WTC11 (cell line): ENCODE data around the gene EIF5. TPM values are rescaled to one million over a fixed set of nuclear protein-coding genes. Genes with fewer than 3 reads are reported as not detected.
A peak's percentile ranks its signal among the peaks of the same experiment; 100 is the strongest.

Experiments used
- ATAC-seq: fragments of 200-7000 bp; cut with Tn5 transposase; 2 replicates; pipeline ENCODE4 v1.10.0; 2021; ENCODE audit warnings: mild to moderate bottlenecking, moderate library complexity
- CTCF ChIA-PET: fragments of 300-600 bp; sonication (Branson Sonifier 250); formaldehyde crosslinking; loops from one replicate; lab custom pipeline; 2021; ENCODE audit warnings: antibody characterized with exemption; lab: Charles Lee
- POLR2A ChIA-PET: fragments of 350-600 bp; sonication (Branson Sonifier 250); formaldehyde crosslinking; loops from one replicate; lab custom pipeline; 2021; ENCODE audit warnings: antibody characterized with exemption; lab: Charles Lee
- DNase-seq: peaks from one replicate; pipeline ENCODE4 v3.0.0; 2021; ENCODE audit warnings: low spot score
- H3K27ac Mint-ChIP-seq: 2 replicates; pipeline ENCODE4 v1.8.0; 2021; ENCODE audit warnings: mixed read lengths
- H3K27me3 Mint-ChIP-seq: 2 replicates; pipeline ENCODE4 v1.8.0; 2021; ENCODE audit warnings: low read depth, mild to moderate bottlenecking, moderate library complexity, mixed read lengths
- H3K36me3 Mint-ChIP-seq: 2 replicates; pipeline ENCODE4 v1.8.0; 2021; ENCODE audit warnings: mixed read lengths
- H3K4me1 Mint-ChIP-seq: 2 replicates; pipeline ENCODE4 v1.8.0; 2022; ENCODE audit warnings: mixed read lengths
- H3K4me3 Mint-ChIP-seq: 2 replicates; pipeline ENCODE4 v1.8.0; 2021; ENCODE audit warnings: mild to moderate bottlenecking, moderate library complexity, mixed read lengths
- H3K9me3 Mint-ChIP-seq: 2 replicates; pipeline ENCODE4 v1.8.0; 2021; ENCODE audit warnings: mixed read lengths
- FOXP1 ChIP-seq: sonication (generic); formaldehyde crosslinking; IDR thresholded peaks from 2 replicates; pipeline ENCODE4 v1.8.0; 2022; ENCODE audit warnings: missing genetic modification reagents, mild to moderate bottlenecking, moderate library complexity, borderline replicate concordance
- HMGA2 ChIP-seq: fragments of 250-450 bp; sonication (Bioruptor Pico); IDR thresholded peaks from 2 replicates; pipeline ENCODE4 v1.4.0; 2021; ENCODE audit warnings: mild to moderate bottlenecking, moderate library complexity
- JAZF1 ChIP-seq: fragments of 250-450 bp; sonication (Bioruptor Pico); IDR thresholded peaks from 2 replicates; pipeline ENCODE4 v1.9.0; 2021; ENCODE audit warnings: moderate library complexity, mild to moderate bottlenecking, inconsistent platforms
- NFATC4 ChIP-seq: fragments of 250-450 bp; sonication (Bioruptor Pico); IDR thresholded peaks from 2 replicates; pipeline ENCODE4 v1.9.0; 2021; ENCODE audit warnings: mild to moderate bottlenecking
- OVOL2 ChIP-seq: fragments of 250-450 bp; sonication (Bioruptor Pico); IDR thresholded peaks from 2 replicates; pipeline ENCODE4 v1.9.0; 2021; ENCODE audit warnings: mild to moderate bottlenecking, borderline replicate concordance
- TEAD1 ChIP-seq: sonication (generic); formaldehyde crosslinking; IDR thresholded peaks from 2 replicates; pipeline ENCODE4 v1.8.0; 2022; ENCODE audit warnings: mild to moderate bottlenecking, missing genetic modification reagents
- ZNF317 ChIP-seq: sonication (generic); formaldehyde crosslinking; IDR thresholded peaks from 2 replicates; pipeline ENCODE4 v1.8.1; 2023; ENCODE audit warnings: low read depth, mild to moderate bottlenecking, moderate library complexity, missing genetic modification reagents, borderline replicate concordance
- ZNF671 ChIP-seq: fragments of 250-450 bp; sonication (Bioruptor Pico); IDR thresholded peaks from 2 replicates; pipeline ENCODE4 v1.8.0; 2021; ENCODE audit warnings: mild to moderate bottlenecking
- total RNA-seq: library from RNA; stranded (reverse); gene quantifications from 3 replicates; pipeline ENCODE4 v1.2.3, GENCODE V29; 2021
- TF ChIP-seq, protein P1 (sequence below): sonication (generic); formaldehyde crosslinking; IDR thresholded peaks from 2 replicates; pipeline ENCODE4 v1.8.0; 2022; ENCODE audit warnings: mild to moderate bottlenecking, missing genetic modification reagents
- TF ChIP-seq, protein P2 (sequence below): fragments of 250-450 bp; sonication (Bioruptor Pico); IDR thresholded peaks from 2 replicates; pipeline ENCODE4 v1.9.0; 2021; ENCODE audit warnings: moderate library complexity, mild to moderate bottlenecking, inconsistent platforms, borderline replicate concordance
- TF ChIP-seq, protein P3 (sequence below): sonication (generic); formaldehyde crosslinking; IDR thresholded peaks from 2 replicates; pipeline ENCODE4 v1.8.0; 2023; ENCODE audit warnings: mild to moderate bottlenecking, missing genetic modification reagents
- TF ChIP-seq, protein P4 (sequence below): sonication (generic); formaldehyde crosslinking; IDR thresholded peaks from 2 replicates; pipeline ENCODE4 v1.8.0; 2022; ENCODE audit warnings: missing genetic modification reagents
- TF ChIP-seq, protein P5 (sequence below): sonication (generic); formaldehyde crosslinking; IDR thresholded peaks from 2 replicates; pipeline ENCODE4 v1.8.1; 2023; ENCODE audit warnings: mild to moderate bottlenecking, missing genetic modification reagents, moderate library complexity

EIF5 gene
- total RNA-seq, 1 experiment from 2014 or later: 282 TPM

DNA sequence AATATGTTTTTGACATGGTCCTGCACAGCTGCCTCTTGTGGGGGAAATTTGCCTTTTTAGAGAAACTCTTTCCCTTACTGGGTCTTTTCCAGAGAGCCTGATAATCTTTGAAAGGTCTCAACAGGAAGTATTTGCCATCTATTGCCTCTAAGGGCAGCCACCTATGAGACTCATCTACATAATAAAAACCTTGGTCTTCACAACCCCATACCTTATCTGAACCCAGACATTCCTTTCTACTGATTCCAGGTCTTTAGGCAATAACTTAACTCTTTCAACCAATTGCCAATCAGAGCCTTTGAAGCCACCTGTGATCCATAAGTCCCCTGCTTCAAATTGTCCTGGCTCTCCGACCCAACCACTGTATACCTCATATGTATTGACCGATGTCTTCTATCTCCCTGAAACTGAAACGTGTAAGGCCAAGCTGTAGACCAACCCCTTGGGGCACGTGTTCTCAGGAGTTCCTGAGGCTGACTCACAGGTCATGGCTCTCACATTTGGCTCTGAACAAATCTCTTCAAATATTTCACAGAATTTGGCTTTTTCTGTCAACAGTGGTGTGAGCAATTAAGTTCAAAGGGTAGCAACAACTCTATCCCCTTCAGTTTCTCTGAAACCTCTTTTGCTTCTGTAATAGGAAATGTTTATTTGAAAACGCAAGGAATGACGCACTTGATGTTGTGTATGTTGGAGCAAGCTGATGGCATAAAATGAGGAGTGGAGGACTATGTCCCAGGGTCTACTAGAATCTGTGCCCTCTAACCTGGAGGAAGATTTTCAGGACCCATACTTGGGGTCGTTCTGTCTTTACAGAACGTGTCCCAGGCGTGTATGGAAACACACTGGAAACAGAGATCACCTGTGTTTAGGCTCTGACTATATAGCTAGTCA is 49.2 kb upstream of the EIF5 start:
- Mint-ChIP-seq H3K4me3 (no peak overlapping the region; the same call in 1 of the 2 replicates), H3K4me1 (peaks cover 45% of the 10 kb centered on the region), H3K27ac (no peak overlapping the region; the same call in 1 of the 2 replicates), H3K36me3 (no peaks in the 10 kb centered on the region)
- peak; percentile 51 for ATAC-seq
- no peak for DNase-seq
- ChIA-PET POLR2A (no interaction called here), CTCF (interaction anchor here (0.6 to 4.6 kb wide), 3 partner anchors 18 to 180 kb away, joined by 3 to 59 read pairs (median 3); no protein-coding TSS in a partner anchor)
- TF ChIP-seq, protein P1, sequence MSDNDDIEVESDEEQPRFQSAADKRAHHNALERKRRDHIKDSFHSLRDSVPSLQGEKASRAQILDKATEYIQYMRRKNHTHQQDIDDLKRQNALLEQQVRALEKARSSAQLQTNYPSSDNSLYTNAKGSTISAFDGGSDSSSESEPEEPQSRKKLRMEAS (CRISPR knock-in tag): 0 out of 2 replicates have a peak, but pooled peaks have one; percentile 13
- TF ChIP-seq ZNF671 (CRISPR knock-in tag): no peak
- TF ChIP-seq, all 79 proteins: peak for 1
- H3K27me3 Mint-ChIP-seq: peaks cover 31% of the 10 kb centered on the region
- H3K9me3 Mint-ChIP-seq: peaks cover 4% of the 10 kb centered on the region

DNA sequence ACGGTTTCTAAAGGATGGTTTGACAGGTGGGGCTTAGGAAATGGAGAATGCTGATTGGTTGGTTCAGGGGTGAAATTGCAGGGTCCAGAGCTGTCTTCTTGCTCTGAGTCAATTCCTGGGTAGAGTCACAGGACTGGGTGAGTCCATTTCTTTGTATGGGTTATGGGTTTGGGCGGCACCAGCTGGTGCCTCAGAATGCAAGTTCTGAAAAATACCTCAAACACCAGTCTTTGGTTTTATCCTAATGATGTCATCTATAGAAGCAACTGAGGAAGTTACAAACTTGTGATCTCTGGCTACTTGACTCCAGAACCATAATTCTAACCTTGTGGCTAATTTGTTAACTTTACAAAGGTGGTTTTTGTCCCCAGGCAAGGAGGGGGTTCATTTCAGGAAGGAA is 47.6 kb upstream of the EIF5 start:
- DNase-seq (no peak), ATAC-seq (no peak)
- TF ChIP-seq, protein P2, sequence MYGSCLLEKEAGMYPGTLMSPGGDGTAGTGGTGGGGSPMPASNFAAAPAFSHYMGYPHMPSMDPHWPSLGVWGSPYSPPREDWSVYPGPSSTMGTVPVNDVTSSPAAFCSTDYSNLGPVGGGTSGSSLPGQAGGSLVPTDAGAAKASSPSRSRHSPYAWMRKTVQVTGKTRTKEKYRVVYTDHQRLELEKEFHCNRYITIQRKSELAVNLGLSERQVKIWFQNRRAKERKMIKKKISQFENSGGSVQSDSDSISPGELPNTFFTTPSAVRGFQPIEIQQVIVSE (CRISPR knock-in tag): no peak
- TF ChIP-seq, protein P3, sequence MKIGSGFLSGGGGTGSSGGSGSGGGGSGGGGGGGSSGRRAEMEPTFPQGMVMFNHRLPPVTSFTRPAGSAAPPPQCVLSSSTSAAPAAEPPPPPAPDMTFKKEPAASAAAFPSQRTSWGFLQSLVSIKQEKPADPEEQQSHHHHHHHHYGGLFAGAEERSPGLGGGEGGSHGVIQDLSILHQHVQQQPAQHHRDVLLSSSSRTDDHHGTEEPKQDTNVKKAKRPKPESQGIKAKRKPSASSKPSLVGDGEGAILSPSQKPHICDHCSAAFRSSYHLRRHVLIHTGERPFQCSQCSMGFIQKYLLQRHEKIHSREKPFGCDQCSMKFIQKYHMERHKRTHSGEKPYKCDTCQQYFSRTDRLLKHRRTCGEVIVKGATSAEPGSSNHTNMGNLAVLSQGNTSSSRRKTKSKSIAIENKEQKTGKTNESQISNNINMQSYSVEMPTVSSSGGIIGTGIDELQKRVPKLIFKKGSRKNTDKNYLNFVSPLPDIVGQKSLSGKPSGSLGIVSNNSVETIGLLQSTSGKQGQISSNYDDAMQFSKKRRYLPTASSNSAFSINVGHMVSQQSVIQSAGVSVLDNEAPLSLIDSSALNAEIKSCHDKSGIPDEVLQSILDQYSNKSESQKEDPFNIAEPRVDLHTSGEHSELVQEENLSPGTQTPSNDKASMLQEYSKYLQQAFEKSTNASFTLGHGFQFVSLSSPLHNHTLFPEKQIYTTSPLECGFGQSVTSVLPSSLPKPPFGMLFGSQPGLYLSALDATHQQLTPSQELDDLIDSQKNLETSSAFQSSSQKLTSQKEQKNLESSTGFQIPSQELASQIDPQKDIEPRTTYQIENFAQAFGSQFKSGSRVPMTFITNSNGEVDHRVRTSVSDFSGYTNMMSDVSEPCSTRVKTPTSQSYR (CRISPR knock-in tag): no peak
- TF ChIP-seq, protein P4, sequence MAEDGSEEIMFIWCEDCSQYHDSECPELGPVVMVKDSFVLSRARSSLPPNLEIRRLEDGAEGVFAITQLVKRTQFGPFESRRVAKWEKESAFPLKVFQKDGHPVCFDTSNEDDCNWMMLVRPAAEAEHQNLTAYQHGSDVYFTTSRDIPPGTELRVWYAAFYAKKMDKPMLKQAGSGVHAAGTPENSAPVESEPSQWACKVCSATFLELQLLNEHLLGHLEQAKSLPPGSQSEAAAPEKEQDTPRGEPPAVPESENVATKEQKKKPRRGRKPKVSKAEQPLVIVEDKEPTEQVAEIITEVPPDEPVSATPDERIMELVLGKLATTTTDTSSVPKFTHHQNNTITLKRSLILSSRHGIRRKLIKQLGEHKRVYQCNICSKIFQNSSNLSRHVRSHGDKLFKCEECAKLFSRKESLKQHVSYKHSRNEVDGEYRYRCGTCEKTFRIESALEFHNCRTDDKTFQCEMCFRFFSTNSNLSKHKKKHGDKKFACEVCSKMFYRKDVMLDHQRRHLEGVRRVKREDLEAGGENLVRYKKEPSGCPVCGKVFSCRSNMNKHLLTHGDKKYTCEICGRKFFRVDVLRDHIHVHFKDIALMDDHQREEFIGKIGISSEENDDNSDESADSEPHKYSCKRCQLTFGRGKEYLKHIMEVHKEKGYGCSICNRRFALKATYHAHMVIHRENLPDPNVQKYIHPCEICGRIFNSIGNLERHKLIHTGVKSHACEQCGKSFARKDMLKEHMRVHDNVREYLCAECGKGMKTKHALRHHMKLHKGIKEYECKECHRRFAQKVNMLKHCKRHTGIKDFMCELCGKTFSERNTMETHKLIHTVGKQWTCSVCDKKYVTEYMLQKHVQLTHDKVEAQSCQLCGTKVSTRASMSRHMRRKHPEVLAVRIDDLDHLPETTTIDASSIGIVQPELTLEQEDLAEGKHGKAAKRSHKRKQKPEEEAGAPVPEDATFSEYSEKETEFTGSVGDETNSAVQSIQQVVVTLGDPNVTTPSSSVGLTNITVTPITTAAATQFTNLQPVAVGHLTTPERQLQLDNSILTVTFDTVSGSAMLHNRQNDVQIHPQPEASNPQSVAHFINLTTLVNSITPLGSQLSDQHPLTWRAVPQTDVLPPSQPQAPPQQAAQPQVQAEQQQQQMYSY (CRISPR knock-in tag): no peak
- no peak for TF ChIP-seq FOXP1 (CRISPR knock-in tag)
- no peak for TF ChIP-seq HMGA2 (CRISPR knock-in tag)
- no peak for TF ChIP-seq ZNF317
- TF ChIP-seq OVOL2 (CRISPR knock-in tag): no peak
- Mint-ChIP-seq H3K27ac (no peak overlapping the region), H3K27me3 (peaks cover 19% of the 10 kb centered on the region), H3K36me3 (no peaks in the 10 kb centered on the region), H3K9me3 (peaks cover 4% of the 10 kb centered on the region), H3K4me1 (peaks cover 33% of the 10 kb centered on the region), H3K4me3 (no peak overlapping the region)
- CTCF ChIA-PET: interaction anchor here (0.8 to 3.1 kb wide), 4 partner anchors 8 to 181 kb away, joined by 3 to 11 read pairs (median 4); no protein-coding TSS in a partner anchor
- POLR2A ChIA-PET: no interaction called here

DNA sequence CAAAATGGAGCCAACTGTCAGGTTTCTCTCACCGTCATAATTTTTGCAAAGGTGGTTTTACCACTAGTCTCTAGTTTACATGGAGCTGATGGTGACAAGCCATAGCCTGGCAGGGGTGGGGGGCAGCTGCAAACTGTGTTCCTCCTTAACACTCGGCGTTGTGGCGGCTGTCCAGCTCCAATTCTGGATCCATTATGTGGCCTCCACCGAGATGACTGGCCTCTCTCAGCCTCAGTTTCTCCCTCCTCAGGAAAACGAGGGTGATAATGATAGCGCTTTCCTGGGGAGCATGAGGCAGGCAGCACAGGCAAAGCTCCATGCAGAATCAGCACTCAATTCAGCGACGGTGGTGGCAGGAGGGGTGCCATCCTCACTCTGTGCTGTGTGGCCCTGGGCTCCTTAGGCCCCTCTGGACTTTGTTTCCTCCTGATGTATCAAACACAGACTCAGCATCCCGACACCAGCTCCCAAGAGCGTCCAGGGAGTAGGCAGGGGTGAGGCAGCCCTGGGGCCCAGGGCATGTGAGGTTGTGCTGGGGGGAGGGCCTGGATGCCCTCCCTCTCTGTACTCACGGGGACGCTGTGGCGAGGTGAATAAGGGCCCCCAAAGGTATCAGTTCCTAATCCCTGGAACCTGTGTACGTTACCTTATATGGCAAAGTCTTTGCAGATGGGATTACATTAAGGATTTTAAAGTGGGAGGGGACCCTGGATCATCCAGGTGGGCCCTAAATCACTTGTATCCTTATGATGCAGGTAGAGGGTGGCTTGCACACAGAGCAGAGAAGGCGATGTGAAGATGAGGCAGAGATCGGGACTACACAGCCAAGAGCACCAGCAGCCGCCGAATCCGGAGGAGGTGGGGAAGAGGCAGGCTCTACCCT is 46.8 kb upstream of the EIF5 start:
- CTCF ChIA-PET: interaction anchor here (0.8 to 3.1 kb wide), 4 partner anchors 9 to 182 kb away, joined by 3 to 11 read pairs (median 4); no protein-coding TSS in a partner anchor
- Mint-ChIP-seq H3K27ac (no peak overlapping the region), H3K9me3 (peaks cover 4% of the 10 kb centered on the region), H3K27me3 (peaks cover 13% of the 10 kb centered on the region), H3K36me3 (no peaks in the 10 kb centered on the region)
- no peak for ATAC-seq
- POLR2A ChIA-PET: no interaction called here
- no peak for DNase-seq
- no peak for TF ChIP-seq TEAD1 (CRISPR knock-in tag)
- TF ChIP-seq, protein P5, sequence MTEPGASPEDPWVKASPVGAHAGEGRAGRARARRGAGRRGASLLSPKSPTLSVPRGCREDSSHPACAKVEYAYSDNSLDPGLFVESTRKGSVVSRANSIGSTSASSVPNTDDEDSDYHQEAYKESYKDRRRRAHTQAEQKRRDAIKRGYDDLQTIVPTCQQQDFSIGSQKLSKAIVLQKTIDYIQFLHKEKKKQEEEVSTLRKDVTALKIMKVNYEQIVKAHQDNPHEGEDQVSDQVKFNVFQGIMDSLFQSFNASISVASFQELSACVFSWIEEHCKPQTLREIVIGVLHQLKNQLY (CRISPR knock-in tag): no peak
- TF ChIP-seq NFATC4 (CRISPR knock-in tag): no peak
- no peak for TF ChIP-seq JAZF1
- TF ChIP-seq, all 79 proteins: peak for 0
- Mint-ChIP-seq H3K4me3 (no peak overlapping the region), H3K4me1 (peaks cover 25% of the 10 kb centered on the region)
